ENCODE results near the gene LHFPL2.
"Not testable (repeated sequence)": the region's sequence is repeated elsewhere in the genome, so short reads cannot be mapped to it uniquely, and the experiment has no call there.

LHFPL2 gene

GRCh38 chr5:78500871-78501270, 147.7 kb downstream of the LHFPL2 start:
- DNase-seq (ENCODE audit: low read depth): no peak

DNA sequence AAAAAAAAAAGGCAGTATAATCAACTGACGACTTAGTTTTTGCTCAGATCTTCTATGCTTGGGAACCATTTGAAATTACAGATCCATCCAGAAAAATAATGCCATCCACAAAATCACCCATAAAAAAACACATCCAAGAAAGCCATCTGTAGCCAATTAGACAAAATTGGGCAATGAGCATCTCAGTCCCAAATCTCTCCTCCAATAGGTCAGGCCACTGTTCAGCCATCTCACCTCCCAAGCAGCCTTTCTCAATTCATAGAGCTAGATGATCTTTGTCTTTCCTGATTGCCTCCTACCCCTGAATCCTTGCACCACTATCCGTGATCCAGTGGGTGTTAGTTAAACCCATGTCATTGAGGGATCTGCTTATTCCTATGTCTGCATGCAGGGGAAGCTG, 148.5 kb downstream of the LHFPL2 start:
- no peak for DNase-seq (ENCODE audit: low read depth)

DNA sequence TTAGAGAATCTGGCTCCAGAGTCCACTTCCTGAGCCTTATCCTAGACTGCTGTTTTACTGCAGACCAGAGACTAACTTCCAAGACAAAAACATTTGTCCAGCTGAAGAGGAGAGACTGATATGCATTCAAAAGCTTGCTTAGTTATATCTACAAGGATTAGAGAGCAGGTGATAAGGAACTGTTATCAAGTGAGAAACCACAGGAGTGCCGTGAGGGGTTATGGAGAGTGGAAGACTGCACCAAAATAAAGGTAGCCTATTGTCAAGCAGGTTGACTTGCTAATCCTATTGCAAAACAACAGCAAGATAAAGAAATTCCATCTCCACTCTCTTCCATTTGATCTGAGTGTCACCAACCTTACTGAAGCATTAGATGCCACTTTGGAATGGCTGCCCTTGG, 149.1 kb downstream of the LHFPL2 start:
- no peak for DNase-seq (ENCODE audit: low read depth)

DNA sequence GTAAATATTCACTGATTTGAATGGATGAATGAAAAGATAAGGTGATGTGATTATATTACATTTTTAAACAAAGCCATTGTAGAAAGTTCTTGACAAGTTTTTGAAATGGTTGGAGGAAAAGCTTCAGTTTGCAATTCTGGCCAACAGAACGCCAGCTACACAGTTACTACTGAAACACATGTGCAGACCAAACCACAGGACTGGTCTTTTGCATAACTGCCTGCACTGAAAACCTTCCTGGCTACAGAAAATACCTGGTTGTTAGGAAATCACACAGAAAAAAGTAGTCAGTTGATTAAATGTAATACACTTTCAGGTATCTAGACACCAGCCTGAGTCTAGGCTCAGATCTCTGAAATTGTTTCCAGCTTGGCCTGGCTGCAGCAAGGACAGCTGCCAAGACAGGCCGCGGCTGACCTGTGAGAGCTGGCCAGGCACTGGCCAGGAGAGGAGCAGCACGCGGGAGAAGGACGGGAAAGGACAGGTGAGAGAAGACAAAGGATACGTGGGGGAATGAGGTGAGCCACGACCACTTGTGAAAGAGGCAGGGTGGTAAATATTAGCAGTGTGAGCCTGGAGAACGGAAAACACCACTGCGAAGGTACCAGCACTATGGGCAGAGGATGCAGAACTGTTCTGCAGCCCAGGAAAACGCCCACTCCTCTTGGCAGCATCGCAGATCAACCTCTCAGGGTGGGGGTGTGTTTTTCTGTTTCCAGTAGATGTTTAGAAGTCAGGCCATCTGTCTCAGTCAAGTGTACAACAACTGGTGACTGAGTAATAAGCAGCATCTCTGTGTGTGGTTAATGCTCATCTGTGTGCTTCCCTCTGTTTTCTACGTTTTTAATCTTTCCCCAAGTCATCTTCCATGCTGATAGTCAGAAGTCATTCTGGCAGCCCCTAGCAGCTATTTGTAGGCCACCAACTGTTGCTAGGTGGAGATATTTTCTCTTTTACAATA, 150.7 kb downstream of the LHFPL2 start:
- no peak for DNase-seq (ENCODE audit: low read depth)

DNA sequence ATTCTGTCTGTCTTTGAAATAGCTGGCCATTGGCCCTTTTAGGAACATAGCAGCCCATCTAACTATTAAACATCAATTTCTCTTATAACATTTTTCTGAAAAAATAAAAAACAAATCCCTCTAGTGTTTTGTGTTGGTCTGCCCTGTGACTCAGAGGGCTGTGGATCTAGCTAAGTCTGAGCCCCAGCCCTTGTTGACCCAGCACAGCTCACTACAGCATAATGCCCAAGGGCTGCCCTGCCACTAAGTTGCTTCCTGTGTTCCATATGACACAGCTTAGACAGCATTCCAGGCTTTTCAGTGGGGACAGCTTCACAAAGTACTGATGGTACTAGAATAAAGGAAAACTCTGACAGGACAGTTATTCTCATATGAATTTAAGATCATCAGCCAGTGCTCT, 152.2 kb downstream of the LHFPL2 start:
- DNase-seq (ENCODE audit: low read depth): no peak

DNA sequence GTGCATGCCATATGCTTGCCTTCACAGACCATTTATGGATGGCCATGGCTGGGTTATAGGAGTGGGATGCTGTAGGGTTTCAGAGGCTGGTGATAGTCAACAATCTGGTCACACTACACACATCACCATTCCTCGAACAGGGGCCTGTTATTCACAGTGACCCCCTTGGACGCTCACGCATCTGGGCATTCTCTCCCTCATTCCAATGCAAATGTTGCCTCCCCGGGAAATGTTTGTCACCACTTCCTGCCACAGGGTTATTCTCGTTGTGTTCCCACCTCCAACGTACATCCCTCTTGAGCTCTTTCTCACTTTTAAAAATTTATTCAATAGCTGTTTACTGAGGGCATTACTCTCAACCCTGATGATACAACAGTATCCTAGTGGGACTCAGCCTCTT, 152.8 kb downstream of the LHFPL2 start:
- no peak for DNase-seq (ENCODE audit: low read depth)

DNA sequence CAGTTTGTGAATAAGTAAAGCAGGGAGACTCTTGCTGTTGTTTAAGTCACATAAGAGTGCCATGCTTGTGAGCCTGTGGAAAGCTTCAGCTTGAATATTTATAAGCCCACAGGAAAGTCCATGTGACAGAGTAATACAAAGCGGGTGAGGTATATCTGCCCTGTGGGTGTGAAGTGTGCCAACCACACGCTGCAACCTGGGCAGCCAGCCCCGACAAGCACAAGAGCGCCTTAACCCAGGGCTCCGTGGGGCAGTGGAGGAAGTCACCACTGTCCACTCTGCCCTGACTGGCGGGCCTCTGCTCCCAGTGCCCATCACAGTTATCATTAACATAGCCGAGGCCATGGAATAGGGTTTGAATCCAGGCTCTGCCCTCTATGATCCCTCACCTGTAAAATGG, 155.9 kb downstream of the LHFPL2 start:
- no peak for DNase-seq (ENCODE audit: low read depth)

DNA sequence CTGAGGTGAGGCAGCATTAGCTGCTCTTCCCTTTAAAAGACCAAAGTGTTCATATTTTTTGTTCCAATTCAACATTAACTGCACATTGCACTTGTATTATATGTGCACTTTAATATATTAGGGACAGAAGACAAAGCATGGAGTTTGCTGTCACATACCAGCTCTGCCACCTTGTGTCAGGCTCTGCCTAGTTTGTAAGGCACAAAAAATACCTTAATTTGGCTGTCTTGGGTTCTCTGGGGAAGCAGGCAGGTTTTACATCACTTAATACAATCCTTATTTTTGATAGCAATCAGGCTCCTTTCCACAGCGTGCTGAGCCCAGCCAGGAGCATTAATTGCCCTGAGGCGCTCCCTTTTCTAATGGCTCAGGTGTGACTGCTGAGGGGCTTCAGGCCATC, 156.3 kb downstream of the LHFPL2 start:
- DNase-seq (ENCODE audit: low read depth): no peak

- no peak for DNase-seq (ENCODE audit: low read depth)
Measured at GRCh38 chr5:78490709-78491485, 157.7 kb downstream of the LHFPL2 start.

DNA sequence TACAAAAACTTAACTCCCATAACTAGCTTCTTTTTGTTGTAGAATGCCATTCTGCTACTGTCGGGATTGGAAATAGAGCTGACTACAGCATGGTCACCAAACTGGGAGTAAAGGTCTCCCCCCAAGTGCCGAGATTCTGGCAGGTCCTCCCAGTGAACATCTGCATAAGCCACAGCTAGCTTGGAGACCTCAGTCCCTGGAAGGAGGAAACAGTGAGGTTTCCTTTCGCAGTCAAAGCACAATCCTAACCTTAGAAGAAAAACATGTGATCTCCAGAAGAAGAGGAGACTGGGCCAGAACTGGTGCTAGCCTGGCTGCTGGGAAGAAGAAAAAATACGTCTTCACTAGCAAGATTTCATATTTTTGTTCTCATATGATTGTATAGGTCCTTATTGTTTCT, 160.7 kb downstream of the LHFPL2 start:
- no peak for DNase-seq (ENCODE audit: low read depth)

- DNase-seq (ENCODE audit: low read depth): no peak
Measured at GRCh38 chr5:78486218-78486617, 162.4 kb downstream of the LHFPL2 start.

- DNase-seq (ENCODE audit: low read depth): no peak
Measured at GRCh38 chr5:78483809-78484521, 164.6 kb downstream of the LHFPL2 start.

DNA sequence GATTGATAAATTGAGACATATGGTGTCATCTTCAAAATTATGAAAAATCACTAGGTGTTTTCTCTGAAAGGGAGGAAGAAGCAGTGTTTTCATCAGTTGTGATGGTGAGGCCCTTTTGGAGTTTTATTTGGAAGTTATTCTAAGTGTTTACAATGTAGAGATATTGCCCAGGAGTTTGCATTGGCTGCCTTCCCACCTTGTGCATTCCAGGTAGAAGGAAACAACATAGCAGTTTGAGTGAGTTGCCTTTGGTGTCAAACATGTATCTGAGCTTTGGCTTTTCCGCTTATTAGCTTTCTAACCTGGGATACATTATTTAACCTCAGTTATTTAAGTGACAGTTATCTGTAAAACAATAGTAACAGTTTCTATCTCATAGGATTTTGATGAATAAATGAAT, 165.6 kb downstream of the LHFPL2 start:
- no peak for DNase-seq (ENCODE audit: low read depth)

DNA sequence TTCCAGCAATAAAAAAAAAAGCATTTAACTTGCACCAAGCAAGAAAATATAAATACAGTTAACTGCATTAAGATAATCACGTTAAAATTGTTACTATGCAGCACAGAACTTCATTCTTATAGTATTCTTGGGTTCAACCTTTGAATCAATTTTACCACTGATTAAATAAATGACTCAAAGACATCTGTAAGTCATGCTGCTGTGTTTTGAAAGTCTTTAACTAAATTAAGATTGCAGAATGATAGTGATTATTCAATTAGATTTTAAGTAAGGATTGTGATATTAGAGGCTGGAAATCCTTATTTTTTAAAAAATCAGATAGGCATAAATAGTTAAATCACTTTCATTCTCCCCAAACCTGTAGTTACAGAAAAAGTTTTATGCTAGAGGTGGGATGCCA, 171.8 kb downstream of the LHFPL2 start:
- DNase-seq (ENCODE audit: low read depth): no peak

DNA sequence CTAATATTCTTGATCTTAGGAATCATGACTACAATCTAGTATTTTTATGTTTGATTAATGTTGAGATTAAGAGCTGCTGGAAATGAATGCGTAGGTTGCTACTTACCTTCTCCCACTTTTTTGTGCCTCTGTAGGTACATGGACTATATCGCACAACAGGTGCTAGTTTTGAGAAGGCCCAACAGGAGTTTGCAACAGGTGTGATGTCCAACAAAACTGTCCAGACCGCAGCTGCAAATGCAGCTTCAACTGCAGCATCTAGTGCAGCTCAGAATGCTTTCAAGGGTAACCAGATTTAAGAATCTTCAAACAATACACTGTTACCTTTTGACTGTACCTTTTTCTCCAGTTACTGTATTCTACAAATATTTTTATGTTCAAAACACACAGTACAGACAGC, 173.2 kb downstream of the LHFPL2 start:
- DNase-seq (ENCODE audit: low read depth): no peak

GRCh38 chr5:78473751-78474150, 174.8 kb downstream of the LHFPL2 start:
- DNase-seq (ENCODE audit: low read depth): no peak

DNA sequence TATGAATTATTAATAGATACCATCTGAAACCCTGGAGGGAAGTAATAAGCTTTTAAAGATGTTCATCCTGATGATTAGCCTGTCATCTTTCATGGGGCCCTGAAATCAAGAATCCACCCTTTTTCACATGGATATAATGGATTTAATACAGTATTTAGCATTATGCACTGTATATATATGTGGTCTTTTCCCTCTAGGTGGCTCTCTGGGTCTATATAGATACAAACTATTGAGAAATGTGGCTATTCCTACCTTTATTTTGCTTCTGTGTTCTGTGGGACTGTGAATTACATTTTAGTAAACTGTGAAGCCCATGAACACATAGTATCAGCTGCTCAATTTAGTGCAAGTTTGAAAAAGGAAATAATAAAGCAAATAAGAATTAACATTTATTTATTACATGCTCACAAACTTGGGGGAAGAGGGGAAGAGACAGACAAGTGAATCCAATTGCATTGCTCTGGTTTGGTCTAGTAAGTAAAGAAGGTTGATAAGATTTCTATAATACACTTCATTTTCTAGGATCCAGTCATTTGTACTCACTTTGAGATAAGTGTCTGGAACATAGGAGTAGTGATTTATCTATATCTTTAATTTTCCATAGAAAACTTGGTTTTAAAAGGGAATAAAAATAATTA, 176.0 kb downstream of the LHFPL2 start:
- no peak for DNase-seq (ENCODE audit: low read depth)

- DNase-seq (ENCODE audit: low read depth): no peak
Measured at GRCh38 chr5:78471896-78472295, 176.7 kb downstream of the LHFPL2 start.

DNA sequence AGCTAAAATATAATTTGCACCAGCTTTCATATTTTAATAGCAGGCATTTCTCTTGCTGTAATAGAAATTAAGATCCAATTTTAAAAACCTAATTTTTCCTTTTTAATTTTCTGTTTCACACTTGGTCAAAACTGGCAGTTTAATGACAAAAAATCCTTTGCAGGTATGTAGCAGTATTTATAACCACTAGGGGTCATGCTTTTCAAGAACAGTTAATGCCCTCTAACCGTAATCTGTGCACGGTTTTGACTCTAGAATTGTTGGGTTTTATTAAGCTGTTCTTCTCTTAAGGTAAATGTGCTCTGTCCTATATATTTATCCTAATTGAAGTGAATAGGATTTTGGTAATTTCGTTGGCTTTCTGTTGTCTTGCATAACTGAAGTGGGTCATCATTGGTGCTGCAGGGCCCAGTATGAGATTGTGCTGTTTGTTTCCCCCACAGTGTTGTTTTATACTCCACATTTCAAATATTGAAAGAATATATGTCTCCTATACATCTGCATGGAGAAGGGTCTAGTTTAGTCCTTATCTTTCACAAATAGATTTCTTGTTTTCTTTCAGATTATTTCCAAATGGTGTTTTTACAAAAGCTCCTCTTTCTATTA, 180.7 kb downstream of the LHFPL2 start:
- DNase-seq (ENCODE audit: low read depth): no peak

DNA sequence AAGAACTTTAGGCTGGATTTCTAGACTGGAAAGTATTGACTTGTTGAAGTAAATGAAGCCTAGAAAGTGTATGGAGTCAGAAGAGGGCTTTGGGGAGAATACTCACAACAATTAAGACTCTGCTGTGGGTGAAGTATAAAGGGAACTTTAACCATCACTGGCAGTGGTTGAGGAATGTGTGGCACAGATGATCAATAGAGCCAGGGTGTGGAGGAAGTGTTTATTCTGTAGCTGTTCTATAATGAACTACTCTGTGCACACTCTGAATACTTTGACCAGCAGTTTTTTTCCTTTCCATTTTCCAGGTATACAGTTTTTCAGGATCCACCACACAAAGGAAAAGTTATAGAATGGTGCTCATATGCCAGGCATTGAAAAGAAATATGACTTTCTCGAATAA, 181.4 kb downstream of the LHFPL2 start:
- DNase-seq (ENCODE audit: low read depth): no peak

DNA sequence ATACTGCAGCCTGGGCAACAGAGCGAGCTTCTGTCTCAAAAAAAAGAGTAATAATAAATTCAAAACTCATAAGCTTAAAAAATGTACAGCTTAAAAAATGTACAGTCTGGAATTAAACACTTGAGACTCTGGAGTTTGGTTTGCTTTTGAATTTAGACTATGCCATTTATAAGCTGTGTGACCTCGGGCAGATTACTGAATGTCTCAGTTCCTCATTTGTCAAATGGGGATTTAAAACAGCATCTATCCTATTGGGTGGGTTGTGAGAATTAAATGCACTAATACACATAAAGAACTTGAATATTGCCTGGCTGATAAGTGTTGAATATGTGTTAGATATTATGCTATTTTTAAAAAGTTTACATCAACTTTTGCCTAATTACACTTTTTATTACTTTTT, 189.7 kb downstream of the LHFPL2 start:
- no peak for DNase-seq (ENCODE audit: low read depth)

DNA sequence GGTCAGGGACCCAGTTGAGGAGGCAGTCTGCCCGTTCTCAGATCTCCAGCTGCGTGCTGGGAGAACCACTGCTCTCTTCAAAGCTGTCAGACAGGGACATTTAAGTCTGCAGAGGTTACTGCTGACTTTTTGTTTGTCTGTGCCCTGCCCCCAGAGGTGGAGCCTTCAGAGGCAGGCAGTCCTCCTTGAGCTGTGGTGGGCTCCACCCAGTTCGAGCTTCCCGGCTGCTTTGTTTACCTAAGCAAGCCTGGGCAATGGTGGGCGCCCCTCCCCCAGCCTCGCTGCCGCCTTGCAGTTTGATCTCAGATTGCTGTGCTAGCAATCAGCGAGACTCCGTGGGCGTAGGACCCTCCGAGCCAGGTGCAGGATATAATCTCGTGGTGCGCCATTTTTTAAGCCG, 191.1 kb downstream of the LHFPL2 start:
- DNase-seq (ENCODE audit: low read depth): not testable (repeated sequence)
